Mesenchymal stem cell (in vitro differentiated cells and primary cell): ENCODE measurements around the gene CLEC3A.
"Not testable (repeated sequence)": the region's sequence is repeated elsewhere in the genome, so short reads cannot be mapped to it uniquely, and the experiment has no call there.

Experiments
- DNase-seq: peaks from one replicate; pipeline ENCODE4 v3.0.0-alpha.2; 2013
- H2AFZ ChIP-seq: one replicate; pipeline ENCODE4 v1.6.1; 2013; ENCODE audit warnings: low read depth, mild to moderate bottlenecking, control low read depth, inconsistent platforms, low read length, moderate library complexity
- H2AK5ac ChIP-seq: 2 replicates; pipeline ENCODE4 v1.6.1; 2013; ENCODE audit warnings: low read length, moderate library complexity, mild to moderate bottlenecking, inconsistent platforms; ENCODE audit not compliant: severe bottlenecking
- H2BK120ac ChIP-seq: one replicate; pipeline ENCODE4 v1.6.1; 2013; ENCODE audit warnings: low read depth, mild to moderate bottlenecking, inconsistent platforms, low read length, moderate library complexity
- H2BK12ac ChIP-seq, 2 experiments: one replicate each; pipeline ENCODE4 v1.6.1; 2013; ENCODE audit warnings: inconsistent platforms in 2 of 2, low read length in 2 of 2, mild to moderate bottlenecking in 2 of 2, moderate library complexity in 2 of 2, control low read depth in 1 of 2
- H2BK15ac ChIP-seq: one replicate; pipeline ENCODE4 v1.6.1; 2013; ENCODE audit warnings: mild to moderate bottlenecking, low read depth, inconsistent platforms; ENCODE audit not compliant: poor library complexity, severe bottlenecking
- H2BK5ac ChIP-seq: 2 replicates; pipeline ENCODE4 v1.6.1; 2013; ENCODE audit warnings: low read depth, mild to moderate bottlenecking, low read length, control low read depth, inconsistent platforms; ENCODE audit not compliant: poor library complexity, severe bottlenecking
- H3K14ac ChIP-seq, 2 experiments: one replicate each; pipeline ENCODE4 v1.6.1; 2013; ENCODE audit warnings: inconsistent platforms in 2 of 2, low read length in 2 of 2, control low read depth in 1 of 2, mild to moderate bottlenecking in 1 of 2, moderate library complexity in 1 of 2
- H3K18ac ChIP-seq, 2 experiments: one replicate each; pipeline ENCODE4 v1.6.1; 2013; ENCODE audit warnings: inconsistent platforms in 2 of 2, low read length in 2 of 2, control low read depth in 1 of 2, low read depth in 1 of 2, mild to moderate bottlenecking in 1 of 2
- H3K23ac ChIP-seq, 2 experiments: one replicate each; pipeline ENCODE4 v1.6.1; 2013; ENCODE audit warnings: inconsistent platforms in 2 of 2, low read length in 2 of 2, mild to moderate bottlenecking in 2 of 2, moderate library complexity in 2 of 2, control low read depth in 1 of 2
- H3K27ac ChIP-seq: 2 replicates; pipeline ENCODE4 v1.5.1; 2013; ENCODE audit warnings: mild to moderate bottlenecking, moderate library complexity, low read length, control low read depth, inconsistent platforms; ENCODE audit not compliant: poor library complexity, severe bottlenecking
- H3K27me3 ChIP-seq, 2 experiments: 2 replicates each; pipeline versions ENCODE4 v1.6.1 to v1.7.0; 2013; ENCODE audit warnings: low read length in 2 of 2, mild to moderate bottlenecking in 2 of 2, moderate library complexity in 2 of 2, control low read depth in 1 of 2, inconsistent platforms in 1 of 2; ENCODE audit not compliant: control insufficient read depth in 1 of 2, insufficient read depth in 1 of 2
- H3K36me3 ChIP-seq, 2 experiments: 2 replicates each; pipeline versions ENCODE4 v1.6.1 to v1.7.0; 2013; ENCODE audit warnings: low read length in 2 of 2, control low read depth in 1 of 2, inconsistent platforms in 1 of 2, low read depth in 1 of 2, mild to moderate bottlenecking in 1 of 2; ENCODE audit not compliant: insufficient read depth in 2 of 2, control insufficient read depth in 1 of 2
- H3K4ac ChIP-seq, 2 experiments: one replicate each; pipeline ENCODE4 v1.6.1; 2013; ENCODE audit warnings: inconsistent platforms in 2 of 2, low read length in 2 of 2, mild to moderate bottlenecking in 2 of 2, moderate library complexity in 2 of 2, control low read depth in 1 of 2, low read depth in 1 of 2
- H3K4me1 ChIP-seq: 2 replicates; pipeline ENCODE4 v1.6.1; 2013; ENCODE audit warnings: low read depth, low read length, control low read depth; ENCODE audit not compliant: control insufficient read depth, insufficient read depth
- H3K4me2 ChIP-seq: 2 replicates; pipeline ENCODE4 v1.6.1; 2013; ENCODE audit warnings: low read length, mild to moderate bottlenecking, inconsistent platforms; ENCODE audit not compliant: poor library complexity, severe bottlenecking
- H3K4me3 ChIP-seq, 2 experiments: 2 replicates each; pipeline versions ENCODE4 v1.5.1 to v1.7.0; 2013; ENCODE audit warnings: low read length in 2 of 2, mild to moderate bottlenecking in 2 of 2, control low read depth in 1 of 2, low read depth in 1 of 2; ENCODE audit not compliant: insufficient read depth in 1 of 2
- H3K79me1 ChIP-seq: replicated peaks from 2 replicates; pipeline ENCODE4 v1.6.1; 2013; ENCODE audit warnings: mild to moderate bottlenecking, control low read depth, low read length, inconsistent platforms; ENCODE audit not compliant: poor library complexity, severe bottlenecking
- H3K9ac ChIP-seq: 2 replicates; pipeline ENCODE4 v1.7.0; 2013; ENCODE audit warnings: mild to moderate bottlenecking, low read length, moderate library complexity
- H3K9me3 ChIP-seq: 2 replicates; pipeline ENCODE4 v1.7.0; 2013; ENCODE audit warnings: mild to moderate bottlenecking, low read length; ENCODE audit not compliant: control insufficient read depth
- H4K8ac ChIP-seq: one replicate; pipeline ENCODE4 v1.6.1; 2013; ENCODE audit warnings: inconsistent platforms, mild to moderate bottlenecking, low read length, moderate library complexity
- H4K91ac ChIP-seq: one replicate; pipeline ENCODE4 v1.6.1; 2013; ENCODE audit warnings: mild to moderate bottlenecking, low read length, inconsistent platforms
- WGBS: methylation state at CpG from one replicate; pipeline ENCODE4 v1.1.7; 2013; ENCODE audit warnings: mixed read lengths; 5-methylcytosine and 5-hydroxymethylcytosine counted together

CLEC3A gene

DNA sequence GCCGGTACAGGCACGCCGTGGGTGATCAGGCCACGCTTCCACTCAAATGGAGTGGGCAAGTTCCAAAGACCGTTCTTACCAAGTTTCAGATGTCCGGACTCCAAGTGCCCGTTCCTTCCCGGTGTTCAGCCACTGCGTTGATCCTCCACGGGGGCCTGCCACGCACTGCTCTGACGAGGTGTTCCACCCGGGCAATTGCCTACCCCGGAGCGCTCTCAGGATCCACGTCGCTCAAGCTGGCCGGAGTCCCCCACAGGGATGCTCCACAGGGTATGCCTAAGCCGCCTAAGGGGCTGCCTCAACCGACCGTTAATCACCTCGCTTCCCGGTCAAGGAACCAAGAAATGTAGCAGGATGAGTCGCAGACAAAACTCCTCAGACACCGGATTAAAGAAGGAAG is 37.5 kb downstream of the CLEC3A start:
- not testable (repeated sequence) for H2BK120ac ChIP-seq, H3K4me2 ChIP-seq, H2BK5ac ChIP-seq, H4K91ac ChIP-seq, H3K18ac ChIP-seq, H3K4me3 ChIP-seq, H2AFZ ChIP-seq, H3K23ac ChIP-seq, DNase-seq, H3K79me1 ChIP-seq, H3K14ac ChIP-seq, H3K9ac ChIP-seq, H3K9me3 ChIP-seq, H3K27ac ChIP-seq, H2BK12ac ChIP-seq, H2BK15ac ChIP-seq, H3K36me3 ChIP-seq, H3K4me1 ChIP-seq, H3K4ac ChIP-seq, H2AK5ac ChIP-seq, H3K27me3 ChIP-seq, H4K8ac ChIP-seq
- 86% methylated on average over 25 of the region's 25 CpGs for WGBS

DNA sequence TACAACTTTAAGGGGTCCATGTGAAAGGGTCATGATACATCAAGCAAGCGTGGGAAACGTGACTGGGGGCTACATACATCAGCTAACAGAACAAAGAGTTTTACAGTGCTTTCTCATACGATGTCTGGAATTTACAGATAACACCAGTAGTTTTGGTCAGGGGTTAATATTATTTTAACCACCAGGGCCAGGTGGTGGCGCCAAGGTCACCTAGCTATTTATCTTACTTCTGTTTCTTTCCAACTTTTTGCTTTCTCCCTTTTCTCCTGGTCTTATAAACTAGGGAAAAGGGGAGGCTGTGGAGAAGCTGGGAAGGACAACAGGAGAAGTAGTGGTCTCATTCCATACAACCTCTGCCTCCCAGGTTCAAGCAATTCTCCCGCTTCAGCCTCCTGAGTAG is 37.9 kb downstream of the CLEC3A start:
- Histone ChIP-seq H2BK120ac (no peak overlapping the region), H3K27me3 (peaks cover 0 to 9% of the 10 kb centered on the region in 2 experiments), H3K4ac (no peak overlapping the region), H2AFZ (no peak overlapping the region), H3K27ac (no peak overlapping the region), H3K4me2 (no peak overlapping the region), H3K14ac (no peak overlapping the region), H3K36me3 (no peaks in the 10 kb centered on the region), H3K23ac (no peak overlapping the region), H2AK5ac (no peak overlapping the region), H2BK5ac (no peak overlapping the region), H4K8ac (no peak overlapping the region), H3K9ac (no peak overlapping the region), H3K4me1 (no peaks in the 10 kb centered on the region), H3K18ac (no peak overlapping the region), H2BK15ac (no peak overlapping the region), H4K91ac (no peak overlapping the region), H3K79me1 (no peaks in the 10 kb centered on the region), H2BK12ac (no peak overlapping the region), H3K4me3 (no peak overlapping the region), H3K9me3 (peaks cover 3% of the 10 kb centered on the region)
- WGBS, result 60% methylated on average over 2 of the region's 5 CpGs
- DNase-seq, result no peak

DNA sequence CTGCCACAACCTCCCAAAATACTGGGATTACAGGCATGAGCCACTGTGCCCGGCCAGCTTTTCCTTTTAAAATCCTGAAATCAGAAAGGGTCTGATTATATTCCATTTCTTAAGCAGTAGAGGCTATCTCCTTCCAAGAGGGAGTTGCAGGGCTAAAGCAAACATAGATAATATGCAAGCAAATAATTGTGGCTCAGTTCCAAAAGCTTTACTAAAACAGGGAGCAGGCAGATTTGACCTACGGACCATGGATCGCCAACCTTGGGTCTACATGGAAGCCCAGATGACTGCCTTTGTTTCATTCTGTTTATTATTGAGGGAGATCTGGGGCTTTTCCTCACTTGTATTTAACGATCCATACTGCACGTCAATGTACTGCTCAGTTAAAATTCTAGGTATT is 38.5 kb downstream of the CLEC3A start:
- Histone ChIP-seq H4K91ac (no peak overlapping the region), H3K27ac (no peak overlapping the region), H2BK5ac (no peak overlapping the region), H3K4me3 (no peak overlapping the region), H2BK15ac (no peak overlapping the region), H3K79me1 (no peaks in the 10 kb centered on the region), H3K14ac (no peak overlapping the region), H2BK12ac (no peak overlapping the region), H3K27me3 (peaks cover 0 to 9% of the 10 kb centered on the region in 2 experiments), H3K9ac (no peak overlapping the region), H2AK5ac (no peak overlapping the region), H2AFZ (no peak overlapping the region), H3K9me3 (peaks cover 3% of the 10 kb centered on the region), H3K4me2 (no peak overlapping the region), H3K36me3 (no peaks in the 10 kb centered on the region), H2BK120ac (no peak overlapping the region), H3K18ac (no peak overlapping the region), H4K8ac (no peak overlapping the region), H3K4ac (no peak overlapping the region), H3K23ac (no peak overlapping the region), H3K4me1 (no peaks in the 10 kb centered on the region)
- DNase-seq, result no peak
- 94% methylated on average over 5 of the region's 5 CpGs for WGBS

DNA sequence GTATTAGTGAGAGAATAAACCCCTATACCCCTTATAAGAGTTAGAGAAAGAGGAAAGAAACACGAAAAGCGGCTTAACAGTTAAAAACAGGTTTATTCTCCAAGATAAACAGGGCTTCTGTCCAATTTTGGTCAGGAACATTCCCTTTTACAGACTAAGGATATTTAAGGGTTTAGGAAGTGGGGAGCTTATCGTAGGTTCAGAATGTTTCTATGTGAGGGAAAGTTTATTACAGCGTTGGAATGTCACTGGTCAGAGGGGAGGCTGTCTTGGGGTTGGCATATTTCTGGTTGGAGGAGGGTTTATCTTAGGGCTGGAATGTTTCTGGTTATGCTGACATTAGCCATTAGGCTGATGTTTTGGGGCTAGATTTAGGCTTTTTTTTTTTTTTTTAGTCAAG is 43.0 kb downstream of the CLEC3A start:
- Histone ChIP-seq H3K18ac (no peak overlapping the region), H3K4me3 (no peak overlapping the region), H3K14ac (no peak overlapping the region)

More for the DNA sequence above, 43.0 kb downstream of the CLEC3A start:
- Histone ChIP-seq H3K4me1 (no peaks in the 10 kb centered on the region), H3K27ac (no peak overlapping the region), H2AFZ (no peak overlapping the region), H3K27me3 (peaks cover 0 to 4% of the 10 kb centered on the region in 2 experiments), H4K8ac (no peak overlapping the region), H3K4ac (no peak overlapping the region), H4K91ac (no peak overlapping the region), H2BK5ac (no peak overlapping the region), H3K4me2 (no peak overlapping the region), H3K9ac (no peak overlapping the region), H2BK120ac (no peak overlapping the region), H2AK5ac (no peak overlapping the region), H2BK12ac (no peak overlapping the region), H3K36me3 (no peaks in the 10 kb centered on the region), H3K23ac (no peak overlapping the region), H2BK15ac (no peak overlapping the region), H3K9me3 (no peaks in the 10 kb centered on the region), H3K79me1 (no peaks in the 10 kb centered on the region)
- DNase-seq, result no peak
- 66% methylated on average over 2 of the region's 4 CpGs for WGBS
